ENCODE measurements around the gene STBD1. TPM values are rescaled to one million over a fixed set of nuclear protein-coding genes. Genes with fewer than 3 reads are reported as not detected.

STBD1 gene
- total and polyA plus RNA-seq, 9 of the 15 experiments (the other 6 are each of a cell fraction or from before 2014, with no cell fraction given), result 0.08 to 0.64 (median 0.27) TPM; not detected in 2

GRCh38 chr4:76341063-76341462 is 34.5 kb downstream of the STBD1 start (continued):
- peak; percentile 95 for TF ChIP-seq JUN (IDR thresholded peaks at IDR 0.05; ENCODE audit: borderline replicate concordance, low read depth, low read length)
- TF ChIP-seq JUN (CRISPR knock-in tag; IDR thresholded peaks at IDR 0.05; ENCODE audit: borderline replicate concordance), result no peak
- peak; percentile 26; the same call in 1 of the 2 replicates for TF ChIP-seq NFE2 (IDR thresholded peaks at IDR 0.05; ENCODE audit: low read depth)
- TF ChIP-seq ARID1B (IDR thresholded peaks at IDR 0.05), result peak; percentile 82
- no peak for TF ChIP-seq EWSR1 (IDR thresholded peaks at IDR 0.05; ENCODE audit: borderline replicate concordance, low read depth, partially characterized antibody)
- peak; percentile 58 for TF ChIP-seq FOS (IDR thresholded peaks at IDR 0.05; ENCODE audit: extremely low read depth, insufficient read length)
- TF ChIP-seq MEF2A (IDR thresholded peaks at IDR 0.05; ENCODE audit: control insufficient read depth, low read depth, low read length), result peak; percentile 95
- TF ChIP-seq SMARCA4 (IDR thresholded peaks at IDR 0.05), result peak; percentile 90
- TF ChIP-seq ZNF592 (IDR thresholded peaks at IDR 0.05), result 0 out of 2 replicates have a peak, but pooled peaks have one; percentile 32
- no peak for TF ChIP-seq PBX2 (CRISPR knock-in tag; IDR thresholded peaks at IDR 0.05; ENCODE audit: low read depth)
- peak; percentile 65 for TF ChIP-seq PBX2 (tag; conservative IDR thresholded peaks at IDR 0.05; ENCODE audit: low read depth)
- TF ChIP-seq JUNB (CRISPR knock-in tag; conservative IDR thresholded peaks at IDR 0.05), result peak; percentile 83
- TF ChIP-seq JUND (IDR thresholded peaks at IDR 0.05; ENCODE audit: borderline replicate concordance, low read depth, low read length), result peak; percentile 98
- peak; percentile 98 for TF ChIP-seq JUND (tag; IDR thresholded peaks at IDR 0.05; ENCODE audit: borderline replicate concordance, low read depth, low read length)
- TF ChIP-seq RCOR1 (IDR thresholded peaks at IDR 0.05; ENCODE audit: borderline replicate concordance in 1 of 2, low read depth in 2 of 2, low read length in 2 of 2), result peak in 1 of 2 experiments; percentile 51; a peak in 1 of 4 replicates
- peak; percentile 29 for TF ChIP-seq HDAC3 (IDR thresholded peaks at IDR 0.05; ENCODE audit: borderline replicate concordance, partially characterized antibody)
- peak; percentile 48; the same call in 1 of the 2 replicates for TF ChIP-seq ZFX (CRISPR knock-in tag; IDR thresholded peaks at IDR 0.05)
- peak; percentile 67 for TF ChIP-seq HMBOX1 (IDR thresholded peaks at IDR 0.05)
- peak; percentile 48; the same call in 1 of the 2 replicates for TF ChIP-seq PKNOX1 (IDR thresholded peaks at IDR 0.05)
- TF ChIP-seq FOSL1 (tag; conservative IDR thresholded peaks at IDR 0.05), result peak; percentile 98
